ENCODE results near the gene SPRN. TPM values are rescaled to one million over a fixed set of nuclear protein-coding genes. Genes with fewer than 3 reads are reported as not detected.
"Not testable (repeated sequence)": the region's sequence is repeated elsewhere in the genome, so short reads cannot be mapped to it uniquely, and the experiment has no call there.

Gene SPRN
- polyA plus RNA-seq, 2 of the 4 experiments (the other 2 are of a cell fraction), result 0.06 to 0.15 TPM

GRCh38 chr10:133442967-133443924 is 18.8 kb upstream of the SPRN start:
- FAIRE-seq (no peak), ATAC-seq (no peak; a peak in 2 of 6 replicates), DNase-seq (ENCODE audit: low read depth in 1 of 2, low spot score in 1 of 2) (no peak)
- POLR2A ChIA-PET, result no interaction called here
- WGBS (ENCODE audit: missing lambda C conversion rate), result 47% methylated on average over 13 of the region's 16 CpGs
- H3K4me1 ChIP-seq, result no peaks in the 10 kb centered on the region
- H3K4me3 ChIP-seq, result no peak overlapping the region
- CTCF ChIA-PET, result no interaction called here
- no peak overlapping the region for H3K4me2 ChIP-seq
- no peak for TF ChIP-seq KDM5A (IDR thresholded peaks at IDR 0.05)
- TF ChIP-seq NFE2L2 (conservative IDR thresholded peaks at IDR 0.05; ENCODE audit: low read length), result no peak
- TF ChIP-seq NR3C1 (IDR thresholded peaks at IDR 0.05), result no peak
- H3K27ac ChIP-seq, result no peak overlapping the region
- peaks cover 29% of the 10 kb centered on the region for H3K9me3 ChIP-seq

GRCh38 chr10:133442191-133442966 is 18.0 kb upstream of the SPRN start:
- 41% methylated on average over 21 of the region's 23 CpGs for WGBS (ENCODE audit: missing lambda C conversion rate)
- ChIA-PET POLR2A (no interaction called here), CTCF (interaction anchor here (1.2 kb wide), 1 partner anchor 167 kb away, joined by 3 read pairs; no protein-coding TSS in a partner anchor)
- Histone ChIP-seq H3K9me3 (peaks cover 21% of the 10 kb centered on the region; the same call in 2 of the 3 replicates), H3K4me3 (no peak overlapping the region), H3K4me1 (no peaks in the 10 kb centered on the region), H3K27ac (no peak overlapping the region), H3K4me2 (no peak overlapping the region)
- ATAC-seq (no peak; a peak in 1 of 6 replicates), DNase-seq (ENCODE audit: low read depth in 1 of 2, low spot score in 1 of 2) (no peak), FAIRE-seq (no peak)
- TF ChIP-seq MAZ (IDR thresholded peaks at IDR 0.05; ENCODE audit: borderline replicate concordance, low read depth, low read length) (no peak), CHD4 (IDR thresholded peaks at IDR 0.05; ENCODE audit: borderline replicate concordance) (no peak), ATOH8 (CRISPR knock-in tag; IDR thresholded peaks at IDR 0.05; ENCODE audit: low read depth) (no peak)

GRCh38 chr10:133441780-133442179 is 17.4 kb upstream of the SPRN start:
- no peak for FAIRE-seq
- CTCF ChIA-PET, result interaction anchor here (1.2 kb wide), 1 partner anchor 167 kb away, joined by 3 read pairs; no protein-coding TSS in a partner anchor
- H3K4me1 ChIP-seq, result no peaks in the 10 kb centered on the region
- WGBS (ENCODE audit: missing lambda C conversion rate), result 31% methylated on average over 3 of the region's 12 CpGs
- POLR2A ChIA-PET, result no interaction called here
- H3K4me2 ChIP-seq, result no peak overlapping the region
- no peak for DNase-seq (ENCODE audit: low read depth in 1 of 2, low spot score in 1 of 2)
- H3K9me3 ChIP-seq, result peaks cover 15% of the 10 kb centered on the region; the same call in 1 of the 3 replicates
- no peak for TF ChIP-seq CTCF (IDR thresholded peaks at IDR 0.05)
- no peak for TF ChIP-seq HOXB13 (CRISPR knock-in tag; IDR thresholded peaks at IDR 0.05; ENCODE audit: low read depth)
- TF ChIP-seq RNF2 (IDR thresholded peaks at IDR 0.05; ENCODE audit: borderline replicate concordance, low read depth), result no peak
- TF ChIP-seq KDM1A (IDR thresholded peaks at IDR 0.05; ENCODE audit: low read depth), result no peak
- TF ChIP-seq NPAS2 (CRISPR knock-in tag; IDR thresholded peaks at IDR 0.05; ENCODE audit: borderline replicate concordance), result no peak
- TF ChIP-seq CBX2 (IDR thresholded peaks at IDR 0.05; ENCODE audit: borderline replicate concordance, low read depth), result no peak
- TF ChIP-seq POLR2A (IDR thresholded peaks at IDR 0.05; ENCODE audit: low read length), result no peak
- no peak for TF ChIP-seq JUNB (IDR thresholded peaks at IDR 0.05)
- TF ChIP-seq ESRRA (IDR thresholded peaks at IDR 0.05; ENCODE audit: borderline replicate concordance, low read length), result no peak
- TF ChIP-seq FOSL2 (IDR thresholded peaks at IDR 0.05), result no peak
- TF ChIP-seq FOSL2 (CRISPR knock-in tag; IDR thresholded peaks at IDR 0.05), result no peak
- TF ChIP-seq PHF8 (IDR thresholded peaks at IDR 0.05; ENCODE audit: borderline replicate concordance, low read depth), result no peak
- no peak for TF ChIP-seq ATOH8 (CRISPR knock-in tag; IDR thresholded peaks at IDR 0.05; ENCODE audit: low read depth)
- TF ChIP-seq HDAC2 (IDR thresholded peaks at IDR 0.05), result no peak
- TF ChIP-seq GATA3 (IDR thresholded peaks at IDR 0.05; ENCODE audit: borderline replicate concordance), result no peak
- TF ChIP-seq CHD4 (IDR thresholded peaks at IDR 0.05; ENCODE audit: borderline replicate concordance), result no peak
- TF ChIP-seq MYC (IDR thresholded peaks at IDR 0.05; ENCODE audit: borderline replicate concordance, low read length), result no peak
- no peak for TF ChIP-seq CEBPB (IDR thresholded peaks at IDR 0.05)
- TF ChIP-seq HMGXB4 (CRISPR knock-in tag; IDR thresholded peaks at IDR 0.05; ENCODE audit: borderline replicate concordance), result no peak
- H3K4me3 ChIP-seq, result no peak overlapping the region
- H3K27ac ChIP-seq, result no peak overlapping the region
- no peak for ATAC-seq

- H3K4me1 ChIP-seq; H3K4me2 ChIP-seq; ATAC-seq; H3K4me3 ChIP-seq; FAIRE-seq; H3K27ac ChIP-seq; DNase-seq (ENCODE audit: low read depth in 1 of 2, low spot score in 1 of 2); POLR2A ChIA-PET: not testable (repeated sequence)
- CTCF ChIA-PET, result interaction anchor here (1.2 kb wide), 1 partner anchor 168 kb away, joined by 3 read pairs; no protein-coding TSS in a partner anchor
- WGBS (ENCODE audit: missing lambda C conversion rate), result 68% methylated on average over 13 of the region's 21 CpGs
- H3K9me3 ChIP-seq, result peaks cover 10% of the 10 kb centered on the region; the same call in 1 of the 3 replicates
Observed at GRCh38 chr10:133441356-133441755, 16.9 kb upstream of the SPRN start.
